Measurements from ENCODE around the gene C5orf52. TPM values are rescaled to one million over a fixed set of nuclear protein-coding genes. Genes with fewer than 3 reads are reported as not detected.

C5orf52 gene
- total RNA-seq, 1 experiment from 2014 or later = 0.84 TPM

GRCh38 chr5:157649101-157649500 is 22.2 kb upstream of the C5orf52 start:
- CTCF ChIA-PET = no interaction called here
- no peak overlapping the region for H3K27ac ChIP-seq (ENCODE audit: low read length)

GRCh38 chr5:157650991-157651611 is 20.2 kb upstream of the C5orf52 start:
- Histone ChIP-seq H3K4me3 (ENCODE audit: low read length) (no peak overlapping the region), H3K79me2 (ENCODE audit: low read length) (no peaks in the 10 kb centered on the region), H4K20me1 (ENCODE audit: low read length) (no peaks in the 10 kb centered on the region), H3K4me1 (ENCODE audit: insufficient read depth, low read length) (peaks cover 10% of the 10 kb centered on the region), H3K9me3 (ENCODE audit: low read length) (peaks cover under 1% of the 10 kb centered on the region; the same call in 1 of the 2 replicates), H3K36me3 (ENCODE audit: low read depth, low read length) (0 out of 2 replicates have a peak, but pooled peaks cover 5% of the 10 kb centered on the region), H3K4me2 (ENCODE audit: low read length) (no peak overlapping the region), H2AFZ (ENCODE audit: low read length) (no peak overlapping the region), H3K9ac (ENCODE audit: low read length) (no peak overlapping the region), H3K27ac (ENCODE audit: low read length) (no peak overlapping the region), H3K9me2 (replicated peaks; ENCODE audit: low read length) (no peaks in the 10 kb centered on the region), H3K27me3 (ENCODE audit: low read length) (no peaks in the 10 kb centered on the region), H3F3A (ENCODE audit: low read length, unreplicated experiment) (no peaks in the 10 kb centered on the region)
- ATAC-seq = no peak
- no TSS peak for BruUV-seq (replicated peaks)
- TF ChIP-seq EZH2phosphoT487 (IDR thresholded peaks at IDR 0.05; ENCODE audit: borderline replicate concordance, low read length) (no peak), CTCF (conservative IDR thresholded peaks at IDR 0.05; ENCODE audit: low read depth, low read length) (no peak), EZH2 (IDR thresholded peaks at IDR 0.05; ENCODE audit: low read length, unreplicated experiment) (no peak)
- CTCF ChIA-PET = no interaction called here
- DNase-seq = no peak
- POLR2A ChIA-PET (ENCODE audit: unreplicated experiment) = interaction anchor here (0.7 kb wide), 1 partner anchor 16 kb away, joined by 3 read pairs; no protein-coding TSS in a partner anchor
- intact Hi-C loops (cut with micrococcal nuclease) = no loop called here

More at GRCh38 chr5:157649101-157649500, 22.2 kb upstream of the C5orf52 start:
- Histone ChIP-seq H3K4me2 (ENCODE audit: low read length) (no peak overlapping the region), H3K4me1 (ENCODE audit: insufficient read depth, low read length) (peaks cover 10% of the 10 kb centered on the region), H3K9me3 (ENCODE audit: low read length) (no peaks in the 10 kb centered on the region), H3K9ac (ENCODE audit: low read length) (no peak overlapping the region), H3K79me2 (ENCODE audit: low read length) (no peaks in the 10 kb centered on the region), H4K20me1 (ENCODE audit: low read length) (no peaks in the 10 kb centered on the region), H3K9me2 (replicated peaks; ENCODE audit: low read length) (no peaks in the 10 kb centered on the region), H3K4me3 (ENCODE audit: low read length) (no peak overlapping the region), H3F3A (ENCODE audit: low read length, unreplicated experiment) (no peaks in the 10 kb centered on the region), H3K36me3 (ENCODE audit: low read depth, low read length) (no peaks in the 10 kb centered on the region), H3K27me3 (ENCODE audit: low read length) (no peaks in the 10 kb centered on the region), H2AFZ (ENCODE audit: low read length) (no peak overlapping the region)
- POLR2A ChIA-PET (ENCODE audit: unreplicated experiment) = no interaction called here
- DNase-seq (no peak), ATAC-seq (no peak)
- TF ChIP-seq EZH2 (IDR thresholded peaks at IDR 0.05; ENCODE audit: low read length, unreplicated experiment) = no peak
- TF ChIP-seq CTCF (conservative IDR thresholded peaks at IDR 0.05; ENCODE audit: low read depth, low read length) = no peak
- TF ChIP-seq EZH2phosphoT487 (IDR thresholded peaks at IDR 0.05; ENCODE audit: borderline replicate concordance, low read length) = no peak
- intact Hi-C loops (cut with micrococcal nuclease) = no loop called here
- BruUV-seq (replicated peaks) = no TSS peak

- intact Hi-C loops (cut with micrococcal nuclease) = no loop called here
- Histone ChIP-seq H3K9ac (ENCODE audit: low read length) (no peak overlapping the region), H3F3A (ENCODE audit: low read length, unreplicated experiment) (no peaks in the 10 kb centered on the region), H3K4me2 (ENCODE audit: low read length) (no peak overlapping the region), H2AFZ (ENCODE audit: low read length) (no peak overlapping the region), H3K79me2 (ENCODE audit: low read length) (no peaks in the 10 kb centered on the region), H3K4me3 (ENCODE audit: low read length) (no peak overlapping the region), H4K20me1 (ENCODE audit: low read length) (no peaks in the 10 kb centered on the region), H3K27me3 (ENCODE audit: low read length) (no peaks in the 10 kb centered on the region), H3K4me1 (ENCODE audit: insufficient read depth, low read length) (peaks cover 10% of the 10 kb centered on the region), H3K9me3 (ENCODE audit: low read length) (peaks cover 8% of the 10 kb centered on the region; the same call in 1 of the 2 replicates), H3K36me3 (ENCODE audit: low read depth, low read length) (0 out of 2 replicates have a peak, but pooled peaks cover 8% of the 10 kb centered on the region), H3K27ac (ENCODE audit: low read length) (no peak overlapping the region), H3K9me2 (replicated peaks; ENCODE audit: low read length) (no peaks in the 10 kb centered on the region)
- no peak for TF ChIP-seq EZH2 (IDR thresholded peaks at IDR 0.05; ENCODE audit: low read length, unreplicated experiment)
- TF ChIP-seq CTCF (conservative IDR thresholded peaks at IDR 0.05; ENCODE audit: low read depth, low read length) = no peak
- no peak for TF ChIP-seq EZH2phosphoT487 (IDR thresholded peaks at IDR 0.05; ENCODE audit: borderline replicate concordance, low read length)
- POLR2A ChIA-PET (ENCODE audit: unreplicated experiment) = no interaction called here
- DNase-seq (no peak), ATAC-seq (no peak)
- no TSS peak for BruUV-seq (replicated peaks)
- CTCF ChIA-PET = no interaction called here
Observed at GRCh38 chr5:157651623-157652376, 19.5 kb upstream of the C5orf52 start.
